ENCODE results near the gene FAM222A. TPM values are rescaled to one million over a fixed set of nuclear protein-coding genes. Genes with fewer than 3 reads are reported as not detected.

FAM222A gene
- total RNA-seq, 1 donor from 2014 or later: 0.58 TPM

- DNase-seq (ENCODE audit: low read depth): no peak
- H3K4me3 ChIP-seq (ENCODE audit: low read depth, low read length): no peak overlapping the region
- H3K36me3 ChIP-seq (ENCODE audit: control insufficient read depth, insufficient read depth, low read length): no peaks in the 10 kb centered on the region
- TF ChIP-seq, protein P1, sequence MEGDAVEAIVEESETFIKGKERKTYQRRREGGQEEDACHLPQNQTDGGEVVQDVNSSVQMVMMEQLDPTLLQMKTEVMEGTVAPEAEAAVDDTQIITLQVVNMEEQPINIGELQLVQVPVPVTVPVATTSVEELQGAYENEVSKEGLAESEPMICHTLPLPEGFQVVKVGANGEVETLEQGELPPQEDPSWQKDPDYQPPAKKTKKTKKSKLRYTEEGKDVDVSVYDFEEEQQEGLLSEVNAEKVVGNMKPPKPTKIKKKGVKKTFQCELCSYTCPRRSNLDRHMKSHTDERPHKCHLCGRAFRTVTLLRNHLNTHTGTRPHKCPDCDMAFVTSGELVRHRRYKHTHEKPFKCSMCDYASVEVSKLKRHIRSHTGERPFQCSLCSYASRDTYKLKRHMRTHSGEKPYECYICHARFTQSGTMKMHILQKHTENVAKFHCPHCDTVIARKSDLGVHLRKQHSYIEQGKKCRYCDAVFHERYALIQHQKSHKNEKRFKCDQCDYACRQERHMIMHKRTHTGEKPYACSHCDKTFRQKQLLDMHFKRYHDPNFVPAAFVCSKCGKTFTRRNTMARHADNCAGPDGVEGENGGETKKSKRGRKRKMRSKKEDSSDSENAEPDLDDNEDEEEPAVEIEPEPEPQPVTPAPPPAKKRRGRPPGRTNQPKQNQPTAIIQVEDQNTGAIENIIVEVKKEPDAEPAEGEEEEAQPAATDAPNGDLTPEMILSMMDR (IDR thresholded peaks at IDR 0.05; ENCODE audit: insufficient read depth, low read length, poor library complexity, severe bottlenecking): no peak
- peaks cover 36% of the 10 kb centered on the region for H3K27me3 ChIP-seq (ENCODE audit: control insufficient read depth, insufficient read depth, low read length)
These were observed 3.3 kb upstream of the FAM222A start for GRCh38 chr12:109710205-109710746.

GRCh38 chr12:109710747-109711595 lies 2.7 kb upstream of the FAM222A start:
- no peak overlapping the region for H3K4me3 ChIP-seq (ENCODE audit: low read depth, low read length)
- TF ChIP-seq, protein P1 (IDR thresholded peaks at IDR 0.05; ENCODE audit: insufficient read depth, low read length, poor library complexity, severe bottlenecking): no peak
- no peaks in the 10 kb centered on the region for H3K36me3 ChIP-seq (ENCODE audit: control insufficient read depth, insufficient read depth, low read length)
- H3K27me3 ChIP-seq (ENCODE audit: control insufficient read depth, insufficient read depth, low read length): peaks cover 42% of the 10 kb centered on the region
- no peak for DNase-seq (ENCODE audit: low read depth)

DNA sequence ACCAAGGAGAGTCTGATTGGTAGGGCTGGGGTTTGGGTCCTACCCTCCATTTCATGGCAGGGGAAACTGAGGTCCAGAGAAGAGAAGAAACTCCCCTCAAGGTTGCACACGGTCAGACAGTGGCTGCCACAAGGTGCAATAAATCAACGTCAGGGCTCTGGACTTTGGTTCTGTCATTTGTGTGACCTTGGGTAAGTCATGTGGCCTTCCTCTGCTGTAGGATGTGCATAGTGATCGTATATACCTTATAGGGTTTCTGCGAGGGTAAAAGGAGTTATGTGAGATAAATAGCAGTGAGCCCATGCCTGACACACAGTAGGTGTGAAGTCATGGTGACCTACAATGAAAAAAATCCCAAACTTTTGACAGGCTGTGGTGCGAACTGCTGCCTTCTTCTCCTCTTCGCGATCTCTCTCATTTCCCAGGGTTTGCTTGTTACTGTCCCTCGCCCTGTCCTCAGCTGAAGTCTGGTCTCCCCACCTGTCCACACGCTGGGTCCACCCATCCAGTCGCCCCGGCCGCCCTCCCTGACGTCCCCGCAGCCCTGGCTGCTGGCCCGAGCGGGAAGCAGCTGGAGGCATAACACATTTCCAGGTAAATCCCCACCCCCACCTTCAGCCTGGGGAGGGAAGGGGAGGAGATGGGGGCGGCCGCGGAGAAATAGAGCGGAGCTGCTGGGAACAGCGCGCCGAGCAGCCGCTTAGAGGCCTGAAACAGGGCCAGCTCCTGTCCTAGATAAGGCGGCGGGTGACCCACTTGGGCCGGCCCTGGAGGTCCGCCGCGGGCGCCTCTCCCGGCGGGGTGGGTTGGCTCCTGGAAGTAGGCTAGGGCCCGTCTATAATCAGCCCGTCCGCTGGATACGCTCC lies 1.8 kb upstream of the FAM222A start:
- Histone ChIP-seq H3K27me3 (ENCODE audit: control insufficient read depth, insufficient read depth, low read length) (peaks cover 49% of the 10 kb centered on the region), H3K36me3 (ENCODE audit: control insufficient read depth, insufficient read depth, low read length) (no peaks in the 10 kb centered on the region), H3K4me3 (ENCODE audit: low read depth, low read length) (no peak overlapping the region)
- no peak for DNase-seq (ENCODE audit: low read depth)
- TF ChIP-seq, protein P1 (IDR thresholded peaks at IDR 0.05; ENCODE audit: insufficient read depth, low read length, poor library complexity, severe bottlenecking): no peak

GRCh38 chr12:109714141-109714912 lies 702 bp downstream of the FAM222A start:
- TF ChIP-seq, protein P1 (IDR thresholded peaks at IDR 0.05; ENCODE audit: insufficient read depth, low read length, poor library complexity, severe bottlenecking): peak; percentile 34
- no peaks in the 10 kb centered on the region for H3K36me3 ChIP-seq (ENCODE audit: control insufficient read depth, insufficient read depth, low read length)
- H3K4me3 ChIP-seq (ENCODE audit: low read depth, low read length): peak overlapping the region; percentile 44
- DNase-seq (ENCODE audit: low read depth): no peak
- H3K27me3 ChIP-seq (ENCODE audit: control insufficient read depth, insufficient read depth, low read length): peaks cover 70% of the 10 kb centered on the region

- Histone ChIP-seq H3K4me3 (ENCODE audit: low read depth, low read length) (peak overlapping the region; percentile 44), H3K36me3 (ENCODE audit: control insufficient read depth, insufficient read depth, low read length) (no peaks in the 10 kb centered on the region), H3K27me3 (ENCODE audit: control insufficient read depth, insufficient read depth, low read length) (peaks cover 74% of the 10 kb centered on the region)
- TF ChIP-seq, protein P1 (IDR thresholded peaks at IDR 0.05; ENCODE audit: insufficient read depth, low read length, poor library complexity, severe bottlenecking): no peak
- no peak for DNase-seq (ENCODE audit: low read depth)
These were observed 1.3 kb downstream of the FAM222A start for GRCh38 chr12:109714913-109715244.
